ENCODE results near the gene SRC. TPM values are rescaled to one million over a fixed set of nuclear protein-coding genes. Genes with fewer than 3 reads are reported as not detected.

Gene SRC
- polyA plus RNA-seq, 6 donors from 2014 or later, result 1.2 to 2.3 (median 1.7) TPM; not detected in 1

- no peak overlapping the region for H3K27ac Mint-ChIP-seq
- H3K4me3 Mint-ChIP-seq, result no peak overlapping the region
- no peaks in the 10 kb centered on the region for H3K27me3 Mint-ChIP-seq
- H3K4me1 Mint-ChIP-seq, result no peaks in the 10 kb centered on the region
- DNase-seq, result no peak
- ATAC-seq (ENCODE audit: low read depth in 2 of 2), result peak in 1 of 2 donors; percentile 23
- no peaks in the 10 kb centered on the region for H3K36me3 Mint-ChIP-seq
- no peaks in the 10 kb centered on the region for H3K9me3 Mint-ChIP-seq
These were observed 46.7 kb downstream of the SRC start for GRCh38 chr20:37392441-37393195.

GRCh38 chr20:37393196-37393862 lies 47.4 kb downstream of the SRC start:
- H3K4me3 Mint-ChIP-seq, result no peak overlapping the region
- H3K9me3 Mint-ChIP-seq, result no peaks in the 10 kb centered on the region
- no peaks in the 10 kb centered on the region for H3K27me3 Mint-ChIP-seq
- H3K36me3 Mint-ChIP-seq, result no peaks in the 10 kb centered on the region
- DNase-seq (no peak), ATAC-seq (ENCODE audit: low read depth in 2 of 2) (no peak)
- peak overlapping the region in 2 of 6 donors; percentile 14 to 62 for H3K27ac Mint-ChIP-seq
- H3K4me1 Mint-ChIP-seq, result no peaks in the 10 kb centered on the region

- Mint-ChIP-seq H3K4me3 (no peak overlapping the region), H3K27me3 (no peaks in the 10 kb centered on the region), H3K4me1 (no peaks in the 10 kb centered on the region), H3K9me3 (no peaks in the 10 kb centered on the region), H3K36me3 (no peaks in the 10 kb centered on the region), H3K27ac (peak overlapping the region in 1 of 6 donors; percentile 13)
- no peak for ATAC-seq (ENCODE audit: low read depth in 2 of 2)
- DNase-seq, result no peak
These were observed 48.1 kb downstream of the SRC start for GRCh38 chr20:37393863-37394542.

GRCh38 chr20:37394543-37395409 lies 48.8 kb downstream of the SRC start:
- DNase-seq (no peak), ATAC-seq (ENCODE audit: low read depth in 2 of 2) (no peak)
- peak overlapping the region in 1 of 6 donors; percentile 13 for H3K27ac Mint-ChIP-seq
- no peaks in the 10 kb centered on the region for H3K36me3 Mint-ChIP-seq
- H3K9me3 Mint-ChIP-seq, result no peaks in the 10 kb centered on the region
- H3K4me3 Mint-ChIP-seq, result no peak overlapping the region
- H3K27me3 Mint-ChIP-seq, result no peaks in the 10 kb centered on the region
- H3K4me1 Mint-ChIP-seq, result no peaks in the 10 kb centered on the region

- no peaks in the 10 kb centered on the region for H3K9me3 Mint-ChIP-seq
- no peak for ATAC-seq (ENCODE audit: low read depth in 2 of 2)
- H3K4me3 Mint-ChIP-seq, result no peak overlapping the region
- no peak overlapping the region for H3K27ac Mint-ChIP-seq
- no peak for DNase-seq
- H3K36me3 Mint-ChIP-seq, result no peaks in the 10 kb centered on the region
- H3K27me3 Mint-ChIP-seq, result no peaks in the 10 kb centered on the region
- no peaks in the 10 kb centered on the region for H3K4me1 Mint-ChIP-seq
These were observed 49.5 kb downstream of the SRC start for GRCh38 chr20:37395410-37395797.

GRCh38 chr20:37395921-37396415 lies 50.0 kb downstream of the SRC start:
- ATAC-seq (ENCODE audit: low read depth in 2 of 2), result no peak
- DNase-seq, result no peak
- no peak overlapping the region for H3K4me3 Mint-ChIP-seq
- H3K4me1 Mint-ChIP-seq, result no peaks in the 10 kb centered on the region
- no peaks in the 10 kb centered on the region for H3K36me3 Mint-ChIP-seq
- H3K27me3 Mint-ChIP-seq, result no peaks in the 10 kb centered on the region
- no peak overlapping the region for H3K27ac Mint-ChIP-seq
- no peaks in the 10 kb centered on the region for H3K9me3 Mint-ChIP-seq

GRCh38 chr20:37396416-37397075 lies 50.6 kb downstream of the SRC start:
- no peak overlapping the region for H3K4me3 Mint-ChIP-seq
- no peak for DNase-seq
- H3K4me1 Mint-ChIP-seq, result no peaks in the 10 kb centered on the region
- H3K27me3 Mint-ChIP-seq, result no peaks in the 10 kb centered on the region
- no peaks in the 10 kb centered on the region for H3K36me3 Mint-ChIP-seq
- ATAC-seq (ENCODE audit: low read depth in 2 of 2), result no peak
- H3K27ac Mint-ChIP-seq, result peak overlapping the region in 1 of 6 donors; percentile 12
- no peaks in the 10 kb centered on the region for H3K9me3 Mint-ChIP-seq

GRCh38 chr20:37397076-37397953 lies 51.4 kb downstream of the SRC start:
- H3K4me1 Mint-ChIP-seq, result no peaks in the 10 kb centered on the region
- H3K27me3 Mint-ChIP-seq, result no peaks in the 10 kb centered on the region
- H3K9me3 Mint-ChIP-seq, result no peaks in the 10 kb centered on the region
- H3K4me3 Mint-ChIP-seq, result peak overlapping the region in 1 of 8 donors; percentile 80
- no peak for DNase-seq
- no peaks in the 10 kb centered on the region for H3K36me3 Mint-ChIP-seq
- peak overlapping the region in 1 of 6 donors; percentile 2 for H3K27ac Mint-ChIP-seq
- no peak for ATAC-seq (ENCODE audit: low read depth in 2 of 2)

- H3K36me3 Mint-ChIP-seq, result no peaks in the 10 kb centered on the region
- H3K27ac Mint-ChIP-seq, result no peak overlapping the region
- H3K4me3 Mint-ChIP-seq, result peak overlapping the region in 1 of 8 donors; percentile 80
- no peak for DNase-seq
- no peaks in the 10 kb centered on the region for H3K27me3 Mint-ChIP-seq
- H3K4me1 Mint-ChIP-seq, result no peaks in the 10 kb centered on the region
- ATAC-seq (ENCODE audit: low read depth in 2 of 2), result no peak
- H3K9me3 Mint-ChIP-seq, result no peaks in the 10 kb centered on the region
These were observed 52.2 kb downstream of the SRC start for GRCh38 chr20:37397954-37398749.

- no peak overlapping the region for H3K4me3 Mint-ChIP-seq
- no peaks in the 10 kb centered on the region for H3K9me3 Mint-ChIP-seq
- H3K36me3 Mint-ChIP-seq, result no peaks in the 10 kb centered on the region
- peak overlapping the region in 1 of 6 donors; percentile 70 for H3K27ac Mint-ChIP-seq
- H3K27me3 Mint-ChIP-seq, result no peaks in the 10 kb centered on the region
- DNase-seq (no peak), ATAC-seq (ENCODE audit: low read depth in 2 of 2) (no peak)
- no peaks in the 10 kb centered on the region for H3K4me1 Mint-ChIP-seq
These were observed 53.0 kb downstream of the SRC start for GRCh38 chr20:37398750-37399621.
